Panc1 (cell line): Measurements from ENCODE around the gene GSG1L. TPM values are rescaled to one million over a fixed set of nuclear protein-coding genes. Genes with fewer than 3 reads are reported as not detected.

Experiments used
- ATAC-seq: fragments of 200-7000 bp; cut with Tn5 transposase; 2 replicates; pipeline ENCODE4 v1.9.1; 2020; ENCODE audit warnings: mild to moderate bottlenecking, moderate library complexity
- BruUV-seq: library from RNA; stranded (reverse); fragments of 400-500 nt; replicated peaks from 2 replicates; lab custom pipeline; 2021; lab: Mats Ljungman, UMichigan
- CTCF ChIA-PET: fragments of 300-600 bp; sonication (Branson Sonifier 250); formaldehyde crosslinking; loops from one replicate; lab custom pipeline; 2022; ENCODE audit warnings: antibody characterized with exemption; lab: Charles Lee
- POLR2A ChIA-PET: fragments of 300-600 bp; sonication (Branson Sonifier 250); formaldehyde crosslinking; loops from one replicate; lab custom pipeline; 2022; ENCODE audit warnings: antibody characterized with exemption; lab: Charles Lee
- DNase-seq: peaks from one replicate; pipeline ENCODE4 v3.0.0-alpha.2; 2010; ENCODE audit warnings: low read depth, low spot score
- H3K27ac ChIP-seq: 2 replicates; pipeline ENCODE4 v1.5.1; 2011; ENCODE audit warnings: mild to moderate bottlenecking, low read length, inconsistent platforms
- H3K27me3 ChIP-seq: fragments of 200-500 bp; sonication (Bioruptor generic); 2 replicates; pipeline ENCODE4 v1.6.0; 2014; ENCODE audit warnings: low read length, inconsistent platforms; ENCODE audit not compliant: control insufficient read depth, insufficient read depth
- H3K36me3 ChIP-seq: fragments of 200-500 bp; sonication (Bioruptor generic); 2 replicates; pipeline ENCODE4 v1.5.1; 2014; ENCODE audit warnings: inconsistent platforms, mild to moderate bottlenecking, low read length, moderate library complexity; ENCODE audit not compliant: control insufficient read depth, insufficient read depth
- H3K4me1 ChIP-seq: 2 replicates; pipeline ENCODE4 v1.5.1; 2011; ENCODE audit warnings: inconsistent platforms, mild to moderate bottlenecking, low read length, moderate library complexity; ENCODE audit not compliant: control insufficient read depth, insufficient read depth
- H3K4me3 ChIP-seq, 2 experiments: 2 replicates each; pipeline ENCODE4 v1.5.1; 2011 to 2012; ENCODE audit warnings: low read depth in 2 of 2, low read length in 2 of 2, mild to moderate bottlenecking in 2 of 2, inconsistent platforms in 1 of 2, moderate library complexity in 1 of 2
- H3K9me3 ChIP-seq: fragments of 200-500 bp; sonication (Bioruptor generic); 2 replicates; pipeline ENCODE4 v1.5.1; 2014; ENCODE audit warnings: low read depth, mild to moderate bottlenecking, inconsistent platforms, low read length, moderate library complexity; ENCODE audit not compliant: control insufficient read depth, insufficient read depth
- CTCF ChIP-seq: fragments of 450-650 bp; IDR thresholded peaks from 2 replicates; pipeline ENCODE4 v1.5.1; 2017; ENCODE audit warnings: mild to moderate bottlenecking
- POLR2AphosphoS5 ChIP-seq: IDR thresholded peaks from 2 replicates; pipeline ENCODE4 v1.6.1; 2012; ENCODE audit warnings: mild to moderate bottlenecking, low read depth, low read length, moderate library complexity
- REST ChIP-seq, 2 experiments: IDR thresholded peaks; 2 replicates each; pipeline ENCODE4 v1.6.1; 2011 to 2012; ENCODE audit warnings: low read depth in 2 of 2, control low read depth in 1 of 2, low read length in 1 of 2, mild to moderate bottlenecking in 1 of 2, moderate library complexity in 1 of 2; ENCODE audit not compliant: insufficient read depth in 1 of 2
- SIN3A ChIP-seq: IDR thresholded peaks from 2 replicates; pipeline ENCODE4 v1.6.1; 2012; ENCODE audit warnings: low read depth, mild to moderate bottlenecking, low read length, moderate library complexity, borderline replicate concordance; ENCODE audit not compliant: insufficient read depth
- TCF7L2 ChIP-seq: IDR thresholded peaks from 2 replicates; pipeline ENCODE4 v1.6.1; 2011; ENCODE audit warnings: mild to moderate bottlenecking, low read depth, low read length, inconsistent platforms
- in situ Hi-C: cut with HindIII; loops from 2 replicates; pipeline ENCODE4 v1.10.0; 2016; ENCODE audit warnings: low sequenced_read_pairs, low pct_unique_long_range_greater_than_20kb
- intact Hi-C: fragments of 100-400 bp; cut with micrococcal nuclease; formaldehyde crosslinking; loops from one replicate; pipeline ENCODE4 v1.10.0; 2022; ENCODE audit not compliant: unreplicated experiment
- total RNA-seq: library from RNA; stranded (reverse); gene quantifications from one replicate; pipeline ENCODE4 v1.2.1, GENCODE V29; 2021; ENCODE audit not compliant: unreplicated experiment

Gene GSG1L
- total RNA-seq, 1 experiment from 2014 or later = 0.08 TPM

GRCh38 chr16:27764427-27764826, 299.1 kb downstream of the GSG1L start:
- in situ Hi-C loops = no loop called here
- POLR2A ChIA-PET = no interaction called here
- no peak for ATAC-seq

GRCh38 chr16:27762441-27762840, 301.1 kb downstream of the GSG1L start:
- in situ Hi-C loops = no loop called here

More at GRCh38 chr16:27764427-27764826, 299.1 kb downstream of the GSG1L start:
- intact Hi-C loops = no loop called here
- no peak overlapping the region for H3K4me3 ChIP-seq
- no peaks in the 10 kb centered on the region for H3K36me3 ChIP-seq
- BruUV-seq = no TSS peak
- H3K9me3 ChIP-seq = peaks cover 4% of the 10 kb centered on the region; the same call in 1 of the 2 replicates
- CTCF ChIA-PET = no interaction called here
- TF ChIP-seq SIN3A = no peak
- H3K4me1 ChIP-seq = no peaks in the 10 kb centered on the region; the same call in 1 of the 2 replicates
- no peaks in the 10 kb centered on the region for H3K27me3 ChIP-seq
- no peak for DNase-seq
- no peak overlapping the region for H3K27ac ChIP-seq

More at GRCh38 chr16:27762441-27762840, 301.1 kb downstream of the GSG1L start:
- Histone ChIP-seq H3K27me3 (no peaks in the 10 kb centered on the region), H3K36me3 (no peaks in the 10 kb centered on the region), H3K4me3 (no peak overlapping the region), H3K9me3 (peaks cover 4% of the 10 kb centered on the region; the same call in 1 of the 2 replicates), H3K4me1 (no peaks in the 10 kb centered on the region), H3K27ac (no peak overlapping the region)
- intact Hi-C loops = no loop called here
- ChIA-PET POLR2A (no interaction called here), CTCF (no interaction called here)
- TF ChIP-seq REST (IDR thresholded peaks at IDR 0.05; ENCODE audit: insufficient read depth in 1 of 2, low read depth in 2 of 2, low read length in 1 of 2) (no peak), SIN3A (no peak), TCF7L2 (no peak), POLR2AphosphoS5 (no peak), CTCF (no peak)
- no TSS peak for BruUV-seq
- ATAC-seq (peak; percentile 83), DNase-seq (no peak)
